ENCODE data around the gene ELMO3.

DNA sequence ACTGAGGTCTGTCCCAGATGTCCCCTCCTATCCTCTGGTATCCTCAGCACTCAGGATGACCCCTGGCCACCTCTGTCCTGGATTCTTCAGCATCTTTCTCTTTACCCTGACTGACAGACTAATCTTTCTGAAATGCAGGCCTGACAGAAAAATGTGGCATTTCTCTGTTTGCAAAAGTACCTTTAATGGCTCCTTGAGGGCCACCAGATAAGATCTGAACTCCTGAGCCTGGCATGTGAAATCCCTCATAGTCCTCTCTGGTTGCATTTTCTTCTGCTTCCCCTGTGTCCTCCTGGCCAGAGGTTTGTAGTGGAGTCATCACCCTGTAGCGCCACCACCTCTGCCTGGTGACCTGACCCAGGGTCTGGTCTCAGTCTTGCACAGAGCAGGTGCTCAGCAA is 2.0 kb upstream of the ELMO3 start:
- no peak for TF ChIP-seq CTCF (IDR thresholded peaks at IDR 0.05; ENCODE audit: insufficient read depth, low read length)
- TF ChIP-seq POLR2AphosphoS5 (IDR thresholded peaks at IDR 0.05; ENCODE audit: low read depth), result no peak

Data from HL-60 (cell line).